ENCODE results near the gene CACTIN. TPM values are rescaled to one million over a fixed set of nuclear protein-coding genes. Genes with fewer than 3 reads are reported as not detected.

Gene CACTIN
- total RNA-seq, 2 donors from 2014 or later: 38.2 to 52.8 TPM

DNA sequence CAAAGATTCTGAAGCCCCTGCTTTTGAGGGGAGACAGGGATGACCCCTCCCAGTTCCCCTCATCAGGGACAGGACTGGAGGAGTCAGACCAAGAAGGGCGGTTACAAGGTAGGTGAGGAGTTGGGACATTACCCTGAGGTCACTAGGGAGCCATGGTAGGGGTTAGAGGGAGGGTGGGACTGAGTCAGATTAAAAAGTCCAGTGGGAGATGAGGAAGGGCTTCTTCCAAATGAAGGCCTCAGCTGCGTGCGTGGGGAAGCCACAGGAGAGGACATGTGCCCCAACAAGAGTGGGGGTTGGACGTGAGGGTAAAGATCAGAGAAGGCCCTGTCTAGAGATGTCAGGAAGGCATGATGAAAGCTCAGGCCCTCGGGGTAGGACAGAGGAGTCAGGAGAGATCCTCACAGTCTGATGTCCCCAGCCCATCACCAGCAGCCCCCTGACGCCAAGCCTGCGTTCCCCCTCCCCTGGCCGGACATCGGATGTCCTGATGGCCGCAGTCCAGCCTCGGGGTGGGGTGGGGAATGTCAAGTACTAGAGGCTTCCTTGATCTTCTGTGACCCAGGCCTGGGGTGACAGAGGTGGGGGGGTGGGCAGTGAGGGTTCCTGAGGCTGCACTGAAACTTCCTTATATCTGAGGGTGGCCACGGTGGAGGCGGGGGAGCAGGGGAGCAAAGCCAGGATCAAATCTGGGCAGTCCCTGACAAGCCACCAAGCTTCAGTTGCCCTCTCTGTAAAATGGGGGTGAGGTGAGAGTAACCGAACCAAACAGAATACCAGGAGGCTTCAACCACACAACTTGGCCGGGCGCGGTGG lies 62.7 kb downstream of the CACTIN start:
- 89% methylated on average over 17 of the region's 17 CpGs for WGBS
- TF ChIP-seq POLR2AphosphoS5 (IDR thresholded peaks at IDR 0.05) (no peak), POLR2A (IDR thresholded peaks at IDR 0.05) (no peak)
- TF ChIP-seq, protein P1, sequence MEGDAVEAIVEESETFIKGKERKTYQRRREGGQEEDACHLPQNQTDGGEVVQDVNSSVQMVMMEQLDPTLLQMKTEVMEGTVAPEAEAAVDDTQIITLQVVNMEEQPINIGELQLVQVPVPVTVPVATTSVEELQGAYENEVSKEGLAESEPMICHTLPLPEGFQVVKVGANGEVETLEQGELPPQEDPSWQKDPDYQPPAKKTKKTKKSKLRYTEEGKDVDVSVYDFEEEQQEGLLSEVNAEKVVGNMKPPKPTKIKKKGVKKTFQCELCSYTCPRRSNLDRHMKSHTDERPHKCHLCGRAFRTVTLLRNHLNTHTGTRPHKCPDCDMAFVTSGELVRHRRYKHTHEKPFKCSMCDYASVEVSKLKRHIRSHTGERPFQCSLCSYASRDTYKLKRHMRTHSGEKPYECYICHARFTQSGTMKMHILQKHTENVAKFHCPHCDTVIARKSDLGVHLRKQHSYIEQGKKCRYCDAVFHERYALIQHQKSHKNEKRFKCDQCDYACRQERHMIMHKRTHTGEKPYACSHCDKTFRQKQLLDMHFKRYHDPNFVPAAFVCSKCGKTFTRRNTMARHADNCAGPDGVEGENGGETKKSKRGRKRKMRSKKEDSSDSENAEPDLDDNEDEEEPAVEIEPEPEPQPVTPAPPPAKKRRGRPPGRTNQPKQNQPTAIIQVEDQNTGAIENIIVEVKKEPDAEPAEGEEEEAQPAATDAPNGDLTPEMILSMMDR (IDR thresholded peaks at IDR 0.05): no peak

More for the DNA sequence above, 62.7 kb downstream of the CACTIN start:
- no peak overlapping the region for H3K4me3 ChIP-seq
- intact Hi-C loops (cut with DNase I): no loop called here
- H3K27me3 ChIP-seq (replicated peaks; ENCODE audit: insufficient read depth): no peaks in the 10 kb centered on the region
- no peak overlapping the region for H3K27ac ChIP-seq
- DNase-seq (ENCODE audit: low spot score): no peak
- no peaks in the 10 kb centered on the region for H3K4me1 ChIP-seq (replicated peaks)
- H3K9me3 ChIP-seq: no peaks in the 10 kb centered on the region
- H3K36me3 ChIP-seq: no peaks in the 10 kb centered on the region

Small RNA genes within 50 kb of the gene (small RNA-seq; reads per million reads assigned to genes)
- gene AC005786.1: 0 reads per million in 2 donors

Other genes with a start within 250 kb of the CACTIN start
- 1 to 10 TPM in 1 of 2 donors, under 1 TPM in 1; 0.32 to 1.6 TPM for gene SMIM24, start 146.3 kb downstream of the CACTIN start, total RNA-seq
- gene SMIM44, start 143.3 kb downstream of the CACTIN start, total RNA-seq: 1 to 10 TPM in 1 of 2 donors, not detected in 1; 1.7 TPM
- gene DOHH, start 126.1 kb downstream of the CACTIN start, total RNA-seq: 10 to 100 TPM; 26.1 to 26.9 TPM
- gene FZR1, start 120.5 kb downstream of the CACTIN start, total RNA-seq: 10 to 100 TPM; 32.2 to 64.9 TPM
- gene TEKTIP1, start 87.6 kb downstream of the CACTIN start, total RNA-seq: 1 to 10 TPM in 1 of 2 donors, under 1 TPM in 1; 0.41 to 5.3 TPM
- 10 to 100 TPM; 60.5 to 86.1 TPM for gene MFSD12, start 69.2 kb downstream of the CACTIN start, total RNA-seq
- 100 to 1,000 TPM; 184 to 369 TPM for gene HMG20B, start 53.8 kb downstream of the CACTIN start, total RNA-seq
- 1 to 10 TPM in 1 of 2 donors, under 1 TPM in 1; 0.36 to 1.9 TPM for gene GIPC3, start 41.3 kb downstream of the CACTIN start, total RNA-seq
- gene TBXA2R, start 19.9 kb downstream of the CACTIN start, total RNA-seq: 1 to 10 TPM; 1.1 to 4.0 TPM
- 10 to 100 TPM; 34.3 to 75.5 TPM for gene PIP5K1C, start 73.7 kb upstream of the CACTIN start, total RNA-seq
- 10 to 100 TPM; 14.6 to 17.8 TPM for gene TJP3, start 81.6 kb upstream of the CACTIN start, total RNA-seq
- gene APBA3, start 134.9 kb upstream of the CACTIN start, total RNA-seq: 10 to 100 TPM; 45.7 to 63.8 TPM
- 100 to 1,000 TPM in 1 of 2 donors, 10 to 100 TPM in 1; 69.7 to 105 TPM for gene MRPL54, start 135.9 kb upstream of the CACTIN start, total RNA-seq
- gene RAX2, start 145.4 kb upstream of the CACTIN start, total RNA-seq: not detected
- 1 to 10 TPM; 1.9 to 4.4 TPM for gene MATK, start 159.6 kb upstream of the CACTIN start, total RNA-seq
- 10 to 100 TPM in 1 of 2 donors, not detected in 1; 10.2 TPM for gene ZFR2, start 242.2 kb upstream of the CACTIN start, total RNA-seq